A375 (cell line): Measurements from ENCODE around the gene EPHA5. TPM values are rescaled to one million over a fixed set of nuclear protein-coding genes. Genes with fewer than 3 reads are reported as not detected.

ENCODE experiments used
- total RNA-seq: library from RNA; depleted of rRNA; stranded (reverse); fragments of >200 nt; shearing (Covaris generic); gene quantifications from 2 replicates; pipeline ENCODE4 v1.2.3, GENCODE V29; 2014; rRNA removed

Gene EPHA5
- 0.08 and 0.13 TPM in 2 replicates for total RNA-seq

DNA sequence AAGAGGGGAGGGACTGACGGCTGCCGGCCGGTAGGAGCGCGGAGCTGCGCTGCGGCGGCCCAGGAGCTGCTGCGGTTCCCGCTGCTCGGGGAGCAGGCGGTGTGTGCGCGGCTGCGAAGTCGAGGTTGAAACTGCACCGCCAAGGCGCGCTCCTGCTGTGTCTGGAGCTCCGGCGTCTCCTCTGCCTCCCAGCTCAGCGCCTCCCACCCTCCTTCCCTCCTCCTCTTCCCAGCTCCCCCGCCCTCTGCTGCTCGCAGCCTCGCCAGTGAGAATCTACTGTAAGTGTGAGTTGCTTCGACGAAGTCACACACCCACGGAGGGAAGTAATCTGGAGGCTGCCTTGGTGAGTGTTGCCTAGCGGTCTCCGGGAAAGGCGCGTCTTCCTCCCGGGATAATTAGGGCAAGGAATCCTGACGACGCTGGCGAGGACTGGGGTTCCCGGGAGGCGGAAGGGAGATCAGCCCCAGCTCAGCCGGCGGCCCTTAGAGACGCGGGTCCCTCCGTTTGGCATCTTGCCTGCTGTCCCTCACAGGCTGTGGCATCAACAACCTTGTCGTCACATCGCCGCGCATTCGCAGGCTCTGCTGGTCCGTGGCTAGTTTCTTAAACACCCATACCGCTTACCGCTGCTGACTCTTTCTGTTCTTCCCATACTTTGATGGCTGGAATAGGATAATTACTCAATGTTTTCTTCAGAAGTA lies at the start of gene EPHA5:
Gene EPHA5, minus strand, starts transcription at position 159 of the 701 bp plus-strand sequence. CDS start 747 bp downstream, outside the sequence.

